Bronchial epithelial cell (primary cell): ENCODE data around the gene ELMO2. TPM values are rescaled to one million over a fixed set of nuclear protein-coding genes. Genes with fewer than 3 reads are reported as not detected.
"Not testable (repeated sequence)": the region's sequence is repeated elsewhere in the genome, so short reads cannot be mapped to it uniquely, and the experiment has no call there.

Experiments
- DNase-seq: peaks from one replicate; pipeline ENCODE4 v3.0.0-alpha.2; 2010; ENCODE audit warnings: low read depth
- FAIRE-seq: peaks from 2 replicates; lab custom pipeline; 2011; peaks lifted over from hg19 to GRCh38; lab: Jason Lieb, UNC
- H3K27me3 ChIP-seq: 2 replicates; pipeline ENCODE4 v1.5.1; 2011; ENCODE audit warnings: low read length; ENCODE audit not compliant: control insufficient read depth, insufficient read depth
- H3K36me3 ChIP-seq: 2 replicates; pipeline ENCODE4 v1.5.1; 2011; ENCODE audit warnings: low read length; ENCODE audit not compliant: control insufficient read depth, insufficient read depth
- H3K4me3 ChIP-seq: 2 replicates; pipeline ENCODE4 v1.5.1; 2011; ENCODE audit warnings: mild to moderate bottlenecking, low read depth, low read length, control low read depth
- CTCF ChIP-seq: IDR thresholded peaks from 2 replicates; pipeline ENCODE4 v1.5.1; 2011; ENCODE audit warnings: mild to moderate bottlenecking, moderate library complexity, low read length, control low read depth, inconsistent platforms; ENCODE audit not compliant: insufficient read depth, severe bottlenecking
- total RNA-seq: library from RNA; depleted of rRNA; stranded (reverse); fragments of >200 nt; gene quantifications from 2 replicates; pipeline ENCODE4 v1.2.1, GENCODE V29; 2014

ELMO2 gene
- total RNA-seq, 1 donor from 2014 or later, result 15.5 TPM

DNA sequence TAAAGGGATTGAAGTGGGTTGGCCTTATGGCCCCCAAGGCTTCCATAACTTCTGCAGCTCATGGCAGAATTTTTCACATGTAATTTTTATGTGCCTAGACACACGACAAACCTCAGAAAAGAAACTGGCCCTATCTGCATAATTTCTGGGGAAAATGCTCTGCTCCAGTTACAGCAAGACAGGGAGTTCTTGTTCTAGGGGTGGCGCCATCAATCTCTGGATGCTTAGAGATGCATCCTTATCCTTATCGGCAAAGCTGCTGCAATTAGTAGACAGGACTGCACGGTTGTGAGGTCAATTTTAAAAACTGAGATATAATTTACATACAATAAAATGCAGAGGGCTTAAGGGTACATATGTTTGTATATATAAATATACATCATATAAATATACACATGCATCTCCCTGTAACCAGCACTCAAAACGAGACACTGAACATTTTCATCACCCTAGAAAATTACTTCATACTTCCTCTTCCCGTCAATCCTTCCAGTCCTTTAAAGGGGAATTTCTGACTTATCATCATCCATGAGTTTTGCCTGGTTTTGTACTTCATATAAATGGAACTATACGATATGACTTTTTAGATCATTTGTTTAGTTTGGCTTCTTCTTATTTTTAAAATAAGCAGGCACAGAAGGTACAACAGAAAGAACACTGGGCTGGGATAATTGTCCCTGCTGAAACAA is 10.2 kb downstream of the ELMO2 start:
- FAIRE-seq (no peak), DNase-seq (no peak)
- no peak for TF ChIP-seq CTCF
- H3K27me3 ChIP-seq, result no peaks in the 10 kb centered on the region
- no peak overlapping the region for H3K4me3 ChIP-seq
- peaks cover 20% of the 10 kb centered on the region for H3K36me3 ChIP-seq

GRCh38 chr20:46394872-46395760 is 11.3 kb downstream of the ELMO2 start:
- TF ChIP-seq CTCF, result no peak
- Histone ChIP-seq H3K4me3 (no peak overlapping the region), H3K27me3 (no peaks in the 10 kb centered on the region), H3K36me3 (peaks cover 20% of the 10 kb centered on the region)
- no peak for FAIRE-seq
- DNase-seq, result no peak

DNA sequence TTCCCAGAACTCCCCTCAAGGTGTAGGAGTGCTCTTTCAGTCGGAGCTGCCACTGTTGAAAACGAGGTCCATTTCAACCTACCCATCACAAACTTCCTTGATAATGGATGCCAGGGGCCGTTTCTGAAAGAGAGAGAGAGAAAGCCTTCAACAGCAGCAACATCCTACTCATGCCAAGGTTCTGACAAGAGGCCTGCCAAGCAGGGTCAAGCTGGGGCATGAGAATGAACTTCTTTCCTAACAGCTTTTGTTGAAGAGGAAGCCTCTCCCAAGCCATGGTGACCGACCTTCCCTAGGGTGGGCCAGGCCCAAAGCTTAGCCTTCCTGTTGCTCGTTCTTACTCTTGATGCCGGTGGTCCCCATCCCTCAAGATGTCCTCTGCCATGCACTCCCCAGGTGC is 12.4 kb downstream of the ELMO2 start:
- FAIRE-seq, result no peak
- H3K36me3 ChIP-seq, result peaks cover 20% of the 10 kb centered on the region
- no peak for DNase-seq
- no peaks in the 10 kb centered on the region for H3K27me3 ChIP-seq
- TF ChIP-seq CTCF, result no peak
- no peak overlapping the region for H3K4me3 ChIP-seq

DNA sequence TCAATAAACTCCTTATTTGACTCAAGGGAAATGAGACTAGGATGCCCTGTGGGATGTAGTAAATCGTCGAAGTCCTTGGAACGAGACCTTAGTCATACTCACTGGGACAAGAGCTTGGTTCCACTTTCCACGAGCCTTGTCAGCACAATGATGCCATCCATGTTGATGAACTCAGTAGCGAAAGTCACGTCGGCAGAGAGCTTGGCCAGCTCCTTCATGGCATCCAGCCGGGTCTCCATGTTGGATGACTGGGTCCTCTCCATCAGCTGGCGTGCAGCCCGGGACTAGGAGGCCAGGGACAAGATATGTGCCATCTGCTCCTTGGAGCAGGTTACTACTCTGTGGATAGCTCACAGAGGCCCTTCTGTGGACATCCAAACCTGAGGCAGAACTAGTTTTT is 17.5 kb downstream of the ELMO2 start:
- Histone ChIP-seq H3K4me3 (no peak overlapping the region), H3K27me3 (no peaks in the 10 kb centered on the region), H3K36me3 (peaks cover 23% of the 10 kb centered on the region)
- no peak for TF ChIP-seq CTCF
- no peak for FAIRE-seq
- DNase-seq, result no peak

- FAIRE-seq (no peak), DNase-seq (no peak)
- Histone ChIP-seq H3K27me3 (no peaks in the 10 kb centered on the region), H3K36me3 (peaks cover 19% of the 10 kb centered on the region), H3K4me3 (no peak overlapping the region)
- no peak for TF ChIP-seq CTCF
Measured at GRCh38 chr20:46388201-46388836, 18.1 kb downstream of the ELMO2 start.

- not testable (repeated sequence) for FAIRE-seq, H3K27me3 ChIP-seq, H3K4me3 ChIP-seq, DNase-seq
- peaks cover 21% of the 10 kb centered on the region for H3K36me3 ChIP-seq
Measured at GRCh38 chr20:46387054-46387453, 19.4 kb downstream of the ELMO2 start.
